T1000 (cell line): Measurements from ENCODE around the gene SCN4A.

Experiments
- DNase-seq: peaks from one replicate; lab custom pipeline; 2025; ENCODE audit warnings: mixed read lengths; lab: John Stamatoyannopoulos, UW

The SCN4A gene

GRCh38 chr17:63955232-63955631 is 17.5 kb downstream of the SCN4A start:
- no peak for DNase-seq

DNA sequence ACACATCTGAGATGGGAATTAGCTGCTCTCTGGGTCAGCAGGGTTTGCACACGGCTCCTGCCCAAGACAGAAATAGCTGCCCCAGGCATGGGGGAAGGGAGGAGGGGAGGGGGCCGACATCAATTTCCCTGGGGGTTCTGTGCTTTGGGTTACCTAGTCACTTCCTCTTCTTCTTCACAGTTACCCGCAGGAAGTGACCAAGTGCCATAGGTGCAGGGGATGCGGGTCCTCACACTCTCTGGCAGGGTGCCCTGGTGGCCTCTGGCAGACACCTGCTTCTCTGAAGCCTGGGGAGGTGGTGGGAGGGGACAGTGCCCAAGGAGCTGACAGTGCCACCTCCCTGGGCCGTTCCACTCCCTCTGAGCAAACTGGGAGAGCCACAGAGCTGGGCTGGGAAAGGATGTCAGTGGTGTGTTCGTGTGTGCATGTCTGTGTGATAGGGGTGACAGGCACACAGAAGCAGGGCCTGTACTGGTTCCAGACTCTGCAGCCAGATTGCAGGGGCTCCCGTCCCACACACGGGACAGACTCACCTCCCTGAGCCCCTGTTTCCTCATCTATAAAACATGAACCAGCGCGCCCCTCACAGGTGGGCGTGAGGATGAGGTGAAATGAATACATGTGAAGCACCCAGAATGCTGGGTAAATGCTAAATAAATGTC is 18.2 kb downstream of the SCN4A start:
- DNase-seq, result no peak

DNA sequence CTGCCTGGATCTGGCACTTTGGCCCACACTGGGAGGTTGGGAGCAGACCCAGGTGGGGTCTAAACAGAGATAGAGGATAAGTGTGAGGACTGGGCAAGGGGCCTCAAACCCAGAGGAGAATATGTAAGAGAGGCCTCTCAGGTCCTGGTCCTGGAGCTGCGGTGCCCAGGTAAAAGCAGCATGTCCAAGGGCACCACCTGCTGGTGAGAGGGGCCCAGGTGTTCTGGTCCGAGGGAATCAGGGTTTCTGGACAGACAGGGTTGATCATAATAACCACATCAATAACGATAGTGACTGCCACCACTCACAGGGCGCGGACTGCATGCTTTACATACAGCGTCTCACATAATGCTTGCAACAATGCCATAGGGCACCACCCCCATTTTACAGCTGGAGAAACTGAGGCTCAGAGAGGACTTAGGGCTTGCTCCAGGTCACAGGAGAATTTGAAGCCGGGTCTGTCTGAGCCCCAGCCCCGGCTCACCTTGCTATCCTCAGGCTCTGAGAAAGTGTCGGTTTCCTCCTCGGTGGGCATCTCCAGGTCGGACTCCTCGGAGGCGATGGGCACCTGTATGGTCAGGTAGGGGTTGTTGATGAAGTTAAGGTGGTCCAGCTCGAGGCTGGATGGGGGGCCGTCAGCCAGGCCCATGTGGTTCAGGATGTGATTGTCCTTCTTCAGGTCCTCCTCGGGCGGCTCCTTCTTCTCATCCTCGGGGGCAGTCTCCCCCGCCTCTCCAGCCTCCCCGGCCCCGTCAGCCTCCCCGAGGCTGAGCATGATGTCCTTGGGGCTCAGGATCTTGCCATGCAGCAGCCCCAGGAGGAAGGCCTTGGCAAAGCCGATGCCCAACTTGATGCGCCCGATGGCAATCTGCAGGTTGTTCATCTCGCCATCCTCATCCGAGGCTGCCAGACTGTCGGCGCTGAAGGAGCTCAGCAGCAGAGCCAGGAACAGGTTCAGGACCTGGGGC is 21.5 kb downstream of the SCN4A start:
- no peak for DNase-seq

- DNase-seq, result no peak
Observed at GRCh38 chr17:63949576-63950250, 23.0 kb downstream of the SCN4A start.

GRCh38 chr17:63948521-63948920 is 24.2 kb downstream of the SCN4A start:
- no peak for DNase-seq

DNA sequence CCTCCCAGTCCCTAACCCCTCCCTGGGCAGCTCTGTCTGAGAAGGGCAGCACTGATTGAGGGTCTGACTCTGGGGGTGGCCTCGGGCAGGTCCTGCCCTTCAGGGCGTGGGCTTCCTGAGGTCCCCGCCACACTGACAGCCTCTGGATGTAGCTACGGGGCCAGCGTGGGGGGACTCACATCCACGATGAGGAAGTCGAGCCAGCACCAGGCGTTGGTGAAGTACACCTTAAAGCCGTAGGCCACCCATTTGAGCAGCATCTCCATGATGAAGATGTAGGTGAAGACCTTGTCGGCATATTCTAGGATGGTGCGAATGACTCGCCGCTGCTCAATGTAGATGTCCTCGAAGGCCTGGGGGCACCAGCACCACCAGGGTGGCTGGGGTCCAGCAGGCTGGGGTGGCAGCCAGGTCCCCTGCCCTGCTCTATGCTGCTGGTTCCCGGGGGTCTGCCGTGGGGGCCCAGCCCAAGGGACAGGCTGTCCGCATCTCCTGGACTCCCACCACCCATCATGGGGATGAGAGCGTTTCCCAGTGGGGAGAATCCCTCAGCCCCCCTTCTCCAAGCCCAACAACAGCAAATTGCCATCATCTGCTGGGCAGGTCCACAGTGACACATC is 24.9 kb downstream of the SCN4A start:
- DNase-seq, result no peak

GRCh38 chr17:63946440-63947363 is 26.0 kb downstream of the SCN4A start:
- DNase-seq, result no peak

GRCh38 chr17:63945784-63946439 is 26.8 kb downstream of the SCN4A start:
- DNase-seq, result no peak

DNA sequence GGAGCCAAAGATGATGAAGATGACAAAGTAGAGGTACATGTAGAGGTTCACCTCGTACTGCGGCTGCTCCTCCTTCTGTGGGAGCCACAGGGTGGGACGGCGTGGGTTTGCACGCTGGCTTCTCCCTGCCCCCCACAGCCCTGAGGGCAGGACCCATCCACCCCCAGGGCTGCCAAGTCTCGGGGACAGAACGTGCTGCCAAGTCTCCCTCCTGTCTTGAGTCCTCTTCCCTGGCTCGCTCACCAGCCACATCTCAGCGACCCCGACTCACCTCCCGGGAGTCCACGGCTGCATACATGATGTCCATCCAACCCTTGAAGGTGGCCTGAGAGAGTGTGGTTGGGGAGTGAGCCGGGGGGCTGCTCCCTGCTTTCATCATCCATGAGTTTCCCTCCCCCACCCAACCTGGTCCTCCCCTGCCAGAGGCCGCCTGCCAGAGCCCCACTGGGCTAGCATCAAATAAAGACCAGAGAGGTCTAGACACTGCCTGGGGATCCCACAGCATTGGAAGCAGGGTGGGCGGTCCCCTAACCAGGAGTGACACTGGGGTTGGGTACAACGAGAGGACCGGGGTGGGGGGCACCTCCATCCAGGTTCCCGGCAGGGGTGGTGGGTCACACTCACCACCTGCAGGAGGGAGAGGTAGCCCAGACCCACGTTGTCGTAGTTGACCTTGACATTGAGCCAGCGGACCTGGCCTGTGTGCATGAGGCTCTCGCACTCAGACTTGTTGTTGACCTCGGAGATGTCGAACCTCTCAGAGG is 27.8 kb downstream of the SCN4A start:
- DNase-seq, result no peak

- no peak for DNase-seq
Observed at GRCh38 chr17:63943745-63944144, 29.0 kb downstream of the SCN4A start.

DNA sequence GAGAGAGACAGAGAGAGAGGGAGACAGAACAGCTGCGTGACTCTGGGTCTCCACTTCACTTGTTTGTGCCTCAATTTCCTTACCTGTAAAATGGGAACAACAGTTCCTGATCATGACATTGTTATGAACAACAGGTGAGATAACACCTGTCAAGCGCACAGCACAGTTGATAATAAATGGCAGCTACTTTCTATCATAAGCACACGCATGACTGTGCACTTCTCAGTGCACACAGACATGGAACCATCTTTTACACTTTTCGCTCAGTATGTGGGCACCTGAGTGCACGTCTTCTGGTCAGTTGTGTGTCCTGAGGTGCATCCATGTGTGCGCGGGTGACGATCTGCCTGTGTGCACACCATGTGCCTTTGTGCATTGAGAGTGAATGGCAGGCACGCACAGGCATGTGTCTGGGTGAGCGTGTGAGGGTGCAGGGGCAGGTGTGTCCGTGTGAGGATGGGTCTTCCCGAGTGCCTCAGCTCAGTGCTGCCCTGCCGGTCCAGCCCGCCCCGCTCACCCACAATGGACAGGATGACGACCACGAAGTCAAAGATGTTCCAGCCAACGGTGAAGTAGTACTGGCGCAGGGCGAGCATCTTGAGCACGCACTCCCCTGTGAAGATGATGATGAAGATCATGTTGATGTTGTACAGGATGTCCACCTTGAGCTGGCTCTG is 30.3 kb downstream of the SCN4A start:
- no peak for DNase-seq

- DNase-seq, result no peak
Observed at GRCh38 chr17:63941751-63942150, 31.0 kb downstream of the SCN4A start.

DNA sequence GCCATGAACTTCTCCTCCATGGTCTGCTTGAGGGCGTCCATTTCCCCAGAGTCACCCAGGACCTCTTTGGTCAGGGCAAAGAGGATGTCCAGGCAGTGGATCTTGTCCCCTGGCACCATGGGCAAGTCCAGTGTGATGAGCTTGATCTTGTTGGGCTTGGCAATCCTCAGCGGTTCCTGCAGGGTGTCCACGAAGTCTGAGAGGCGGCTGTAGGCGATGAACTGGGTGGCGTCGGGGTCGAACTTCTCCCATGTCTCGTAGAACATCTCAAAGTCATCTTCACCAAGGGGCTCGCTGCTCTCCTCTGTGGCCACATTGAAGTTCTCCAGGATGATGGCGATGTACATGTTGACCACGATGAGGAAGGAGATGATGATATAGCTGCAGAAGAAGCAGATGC is 31.6 kb downstream of the SCN4A start:
- no peak for DNase-seq

- no peak for DNase-seq
Observed at GRCh38 chr17:63940584-63940983, 32.1 kb downstream of the SCN4A start.

DNA sequence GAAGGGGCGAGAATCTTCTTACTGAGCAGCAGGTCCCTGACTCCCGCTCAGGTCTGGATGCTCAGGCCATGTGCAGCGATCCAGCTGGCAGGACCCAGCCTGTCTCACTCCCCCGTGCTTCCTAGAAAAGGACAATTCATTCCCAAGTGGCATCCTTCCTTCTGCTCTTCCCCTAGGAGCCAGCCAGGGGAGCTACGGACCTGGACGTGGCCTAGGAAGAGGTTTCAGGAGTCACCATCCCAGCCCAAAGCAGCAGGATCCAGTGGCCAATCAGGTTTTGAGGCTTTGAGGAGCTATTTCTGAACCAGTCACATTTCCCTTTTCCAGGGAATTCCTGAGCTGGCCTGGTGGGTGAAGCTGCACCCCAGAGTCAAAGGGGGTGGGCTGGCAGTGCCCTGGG is 32.8 kb downstream of the SCN4A start:
- no peak for DNase-seq

DNA sequence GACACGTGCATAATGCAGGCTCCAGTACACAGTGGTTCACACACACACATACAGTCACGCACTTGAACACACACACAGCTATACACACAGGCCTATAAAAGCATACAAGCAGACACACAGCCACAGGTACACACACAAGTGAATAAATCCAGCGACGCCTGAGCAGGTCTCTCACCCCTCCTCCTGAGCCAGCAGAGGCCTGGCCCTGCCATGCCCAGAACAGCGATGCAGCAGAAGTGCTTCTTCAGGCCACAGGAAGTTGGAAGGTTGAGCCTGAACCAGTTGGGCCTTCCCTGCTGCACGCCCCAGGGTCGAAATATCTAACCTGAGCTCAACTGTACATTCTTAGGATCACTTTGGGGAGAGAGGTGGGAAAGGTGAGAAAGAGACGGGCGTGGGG is 33.3 kb downstream of the SCN4A start:
- DNase-seq, result no peak

- DNase-seq, result no peak
Observed at GRCh38 chr17:63937920-63938319, 34.8 kb downstream of the SCN4A start.

- DNase-seq, result no peak
Observed at GRCh38 chr17:63937319-63937718, 35.4 kb downstream of the SCN4A start.
